ENCODE results near the gene NAT10.

NAT10 gene

GRCh38 chr11:34165121-34165520 is 59.7 kb downstream of the NAT10 start:
- TF ChIP-seq CSDC2 (CRISPR knock-in tag; IDR thresholded peaks at IDR 0.05) (no peak), ARNTL (CRISPR knock-in tag; IDR thresholded peaks at IDR 0.05; ENCODE audit: borderline replicate concordance, low read depth) (no peak), ZFP30 (CRISPR knock-in tag; IDR thresholded peaks at IDR 0.05) (no peak), RARB (CRISPR knock-in tag; IDR thresholded peaks at IDR 0.05) (no peak), BACH2 (CRISPR knock-in tag; IDR thresholded peaks at IDR 0.05; ENCODE audit: borderline replicate concordance) (no peak), ZNF565 (CRISPR knock-in tag; conservative IDR thresholded peaks at IDR 0.05; ENCODE audit: low read depth) (no peak), PPARA (CRISPR knock-in tag; IDR thresholded peaks at IDR 0.05; ENCODE audit: borderline replicate concordance) (no peak), TSHZ2 (CRISPR knock-in tag; IDR thresholded peaks at IDR 0.05) (no peak), TCF4 (CRISPR knock-in tag; IDR thresholded peaks at IDR 0.05; ENCODE audit: borderline replicate concordance) (no peak), ISL1 (CRISPR knock-in tag; IDR thresholded peaks at IDR 0.05) (no peak), TOX (CRISPR knock-in tag; IDR thresholded peaks at IDR 0.05; ENCODE audit: borderline replicate concordance) (no peak), ZFP3 (CRISPR knock-in tag; IDR thresholded peaks at IDR 0.05) (no peak), OSR1 (CRISPR knock-in tag; IDR thresholded peaks at IDR 0.05) (no peak), ZNF8 (CRISPR knock-in tag; IDR thresholded peaks at IDR 0.05) (no peak), ESRRG (CRISPR knock-in tag; IDR thresholded peaks at IDR 0.05) (no peak)
- no peak for ATAC-seq

GRCh38 chr11:34165786-34166555 is 60.5 kb downstream of the NAT10 start:
- no peak for TF ChIP-seq ZFP3 (CRISPR knock-in tag; IDR thresholded peaks at IDR 0.05)
- TF ChIP-seq PPARA (CRISPR knock-in tag; IDR thresholded peaks at IDR 0.05; ENCODE audit: borderline replicate concordance): no peak
- no peak for TF ChIP-seq CREB5 (CRISPR knock-in tag; IDR thresholded peaks at IDR 0.05; ENCODE audit: low read depth)
- no peak for TF ChIP-seq TSHZ2 (CRISPR knock-in tag; IDR thresholded peaks at IDR 0.05)
- no peak for TF ChIP-seq ZNF565 (CRISPR knock-in tag; conservative IDR thresholded peaks at IDR 0.05; ENCODE audit: low read depth)
- no peak for TF ChIP-seq PATZ1 (CRISPR knock-in tag; IDR thresholded peaks at IDR 0.05; ENCODE audit: borderline replicate concordance)
- no peak for TF ChIP-seq BACH2 (CRISPR knock-in tag; IDR thresholded peaks at IDR 0.05; ENCODE audit: borderline replicate concordance)
- no peak for TF ChIP-seq OSR1 (CRISPR knock-in tag; IDR thresholded peaks at IDR 0.05)
- no peak for TF ChIP-seq POU6F1 (CRISPR knock-in tag; IDR thresholded peaks at IDR 0.05; ENCODE audit: borderline replicate concordance, low read depth)
- TF ChIP-seq ESRRG (CRISPR knock-in tag; IDR thresholded peaks at IDR 0.05): no peak
- peak; percentile 37 for ATAC-seq
